Transverse colon (tissue), 4 donors: ENCODE measurements around the gene GAGE10. TPM values are rescaled to one million over a fixed set of nuclear protein-coding genes. Genes with fewer than 3 reads are reported as not detected.

ENCODE experiments used
- DNase-seq: peaks from one replicate; pipeline ENCODE4 v3.0.0-alpha.2; 2019
- H3K27ac ChIP-seq, 4 donors: fragments of 200-600 bp; sonication (generic); 2 replicates each; pipeline ENCODE4 v1.5.1; 2016 to 2018; ENCODE audit warnings: inconsistent platforms in 4 of 4
- H3K27me3 ChIP-seq: fragments of 200-600 bp; sonication (generic); 2 replicates; pipeline ENCODE4 v1.5.1; 2017; ENCODE audit warnings: inconsistent platforms
- H3K36me3 ChIP-seq, 4 donors: fragments of 200-600 bp; sonication (generic); 2 replicates each; pipeline ENCODE4 v1.5.1; 2017 to 2019; ENCODE audit warnings: inconsistent platforms in 4 of 4
- H3K4me1 ChIP-seq, 4 donors: fragments of 200-600 bp; sonication (generic); 2 replicates each; pipeline ENCODE4 v1.5.1; 2017 to 2020; ENCODE audit warnings: inconsistent platforms in 4 of 4
- H3K4me3 ChIP-seq, 4 donors: fragments of 200-600 bp; sonication (generic); 1 replicate in 1 of 4; 2 replicates in 3 of 4; pipeline versions ENCODE4 v1.5.1 to v1.6.1; 2017 to 2019; ENCODE audit warnings: inconsistent platforms in 4 of 4
- H3K9me3 ChIP-seq, 2 donors: fragments of 200-600 bp; sonication (generic); 2 replicates each; pipeline ENCODE4 v1.5.1; 2017 to 2019; ENCODE audit warnings: inconsistent platforms in 2 of 2
- EP300 ChIP-seq: sonication (generic); formaldehyde crosslinking; IDR thresholded peaks from one replicate; pipeline ENCODE4 v1.6.1; 2017; ENCODE audit warnings: antibody characterized with exemption, low read depth
- POLR2A ChIP-seq: fragments of 450-650 bp; IDR thresholded peaks from one replicate; pipeline ENCODE4 v1.6.1; 2016; ENCODE audit warnings: antibody characterized with exemption, mild to moderate bottlenecking, moderate library complexity
- POLR2AphosphoS5 ChIP-seq, 3 donors: sonication (generic); formaldehyde crosslinking; IDR thresholded peaks; one replicate each; pipeline ENCODE4 v1.6.1; 2016; ENCODE audit warnings: antibody characterized with exemption in 3 of 3
- whole genome bisulfite sequencing, 2 donors: methylation state at CpG; one replicate each; pipeline ENCODE4 v1.1.5; 2018; ENCODE audit warnings: low coverage in 1 of 2; 5-methylcytosine and 5-hydroxymethylcytosine counted together
- in situ Hi-C, 4 donors: fragments of 200-750 bp; cut with MboI; loops; one replicate each; pipeline versions ENCODE4 v1.15.0 to v1.15.1; 2017; ENCODE audit warnings: low sequenced_read_pairs in 3 of 4, low pct_ligation_motif_present in 1 of 4, low pct_unique_long_range_greater_than_20kb in 1 of 4
- intact Hi-C: fragments of 100-400 bp; cut with DNase I; formaldehyde crosslinking; loops from one replicate; pipeline ENCODE4 v1.15.1; 2023; ENCODE audit warnings: low total_unique reads
- total RNA-seq, 4 donors: library from RNA; depleted of rRNA; stranded (reverse); fragments of >200 nt; gene quantifications; one replicate each; pipeline ENCODE4 v1.1.0, GENCODE V29; 2016
- TF ChIP-seq, protein P1 (sequence below), 5 experiments: fragments of 200-600 bp in 3 of 5; fragments of 450-650 bp in 2 of 5; sonication (generic) in 3 of 5; IDR thresholded peaks; 1 replicate in 2 of 5; 2 replicates in 3 of 5; pipeline ENCODE4 v1.5.1; 2016 to 2017; ENCODE audit warnings: antibody characterized with exemption in 5 of 5, inconsistent platforms in 3 of 5, mild to moderate bottlenecking in 2 of 5, moderate library complexity in 1 of 5

GAGE10 gene, protein sequence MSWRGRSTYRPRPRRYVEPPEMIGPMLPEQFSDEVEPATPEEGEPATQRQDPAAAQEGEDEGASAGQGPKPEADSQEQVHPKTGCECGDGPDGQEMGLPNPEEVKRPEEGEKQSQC
- not detected for total RNA-seq

DNA sequence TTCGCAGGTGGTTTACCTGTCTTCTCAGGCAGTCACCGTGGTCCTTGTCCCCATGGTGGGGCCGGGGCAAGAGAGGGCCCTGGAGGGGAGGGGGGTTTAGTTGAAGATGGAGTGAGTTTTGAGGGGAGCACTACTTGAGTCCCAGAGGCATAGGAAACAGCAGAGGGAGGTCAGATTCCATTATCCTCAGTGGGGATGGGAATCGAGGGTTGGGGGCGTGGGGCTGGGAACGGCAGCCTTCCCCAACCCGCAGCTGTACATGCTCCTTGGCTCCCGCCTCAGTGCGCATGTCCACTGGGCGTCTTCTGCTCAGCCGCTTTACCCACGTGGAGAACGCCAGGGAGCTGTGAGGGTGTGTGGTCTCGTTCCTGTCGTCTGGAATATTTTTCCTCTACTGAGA lies at the start of gene GAGE10:
Gene GAGE10 (plus strand): TSS at position 301 of the 400 bp plus-strand sequence. CDS start 1,214 bp downstream, outside the sequence.
- no peaks in the 10 kb centered on the region for H3K36me3 ChIP-seq
- H3K27me3 ChIP-seq = no peaks in the 10 kb centered on the region
- no peaks in the 10 kb centered on the region for H3K4me1 ChIP-seq
- no peak within 1 kb of the TSS for H3K4me3 ChIP-seq
- H3K27ac ChIP-seq = no peak within 1 kb of the TSS
- TF ChIP-seq, protein P1, sequence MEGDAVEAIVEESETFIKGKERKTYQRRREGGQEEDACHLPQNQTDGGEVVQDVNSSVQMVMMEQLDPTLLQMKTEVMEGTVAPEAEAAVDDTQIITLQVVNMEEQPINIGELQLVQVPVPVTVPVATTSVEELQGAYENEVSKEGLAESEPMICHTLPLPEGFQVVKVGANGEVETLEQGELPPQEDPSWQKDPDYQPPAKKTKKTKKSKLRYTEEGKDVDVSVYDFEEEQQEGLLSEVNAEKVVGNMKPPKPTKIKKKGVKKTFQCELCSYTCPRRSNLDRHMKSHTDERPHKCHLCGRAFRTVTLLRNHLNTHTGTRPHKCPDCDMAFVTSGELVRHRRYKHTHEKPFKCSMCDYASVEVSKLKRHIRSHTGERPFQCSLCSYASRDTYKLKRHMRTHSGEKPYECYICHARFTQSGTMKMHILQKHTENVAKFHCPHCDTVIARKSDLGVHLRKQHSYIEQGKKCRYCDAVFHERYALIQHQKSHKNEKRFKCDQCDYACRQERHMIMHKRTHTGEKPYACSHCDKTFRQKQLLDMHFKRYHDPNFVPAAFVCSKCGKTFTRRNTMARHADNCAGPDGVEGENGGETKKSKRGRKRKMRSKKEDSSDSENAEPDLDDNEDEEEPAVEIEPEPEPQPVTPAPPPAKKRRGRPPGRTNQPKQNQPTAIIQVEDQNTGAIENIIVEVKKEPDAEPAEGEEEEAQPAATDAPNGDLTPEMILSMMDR (IDR thresholded peaks at IDR 0.05) = no peak
- TF ChIP-seq POLR2AphosphoS5 (IDR thresholded peaks at IDR 0.05) (no peak), POLR2A (no peak), EP300 (no peak)
- DNase-seq = no peak
- in situ Hi-C loops (no loop called here), intact Hi-C loops (no loop called here)
- WGBS, 2 donors = 83% methylated on average over 15 of the region's 15 CpGs; no CpG with 5 or more reads in 1 of the 2 donors
- no peaks in the 10 kb centered on the region for H3K9me3 ChIP-seq

DNA sequence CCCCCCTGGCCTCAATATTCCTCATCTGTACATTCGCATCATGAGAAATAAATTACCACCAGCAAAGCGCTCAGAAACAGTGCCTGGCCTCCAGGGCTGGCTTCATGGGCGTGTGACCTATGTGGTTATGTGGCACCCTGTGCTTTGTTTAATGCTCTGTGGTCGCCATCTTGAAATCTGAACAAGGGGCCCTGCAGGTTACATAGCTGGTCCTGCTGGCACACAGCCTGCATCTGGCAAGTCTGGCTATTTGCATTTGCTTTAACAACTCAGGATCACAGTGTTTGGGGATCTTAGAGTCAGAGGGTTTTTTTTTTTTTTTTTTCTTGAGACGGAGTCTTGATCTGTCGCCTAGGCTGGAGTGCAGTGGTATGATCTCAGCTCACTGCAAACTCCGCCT lies 48.8 kb upstream of the GAGE10 start:
- 83% methylated on average over 7 of the region's 7 CpGs; no CpG with 5 or more reads in 1 of the 2 donors for WGBS, 2 donors
- Histone ChIP-seq H3K36me3 (no peaks in the 10 kb centered on the region), H3K4me1 (no peaks in the 10 kb centered on the region), H3K27ac (no peak overlapping the region), H3K9me3 (no peaks in the 10 kb centered on the region), H3K27me3 (no peaks in the 10 kb centered on the region), H3K4me3 (no peak overlapping the region)
- intact Hi-C loops (no loop called here), in situ Hi-C loops (no loop called here)
- TF ChIP-seq, protein P1 (IDR thresholded peaks at IDR 0.05) = no peak
- TF ChIP-seq EP300 (no peak), POLR2A (no peak), POLR2AphosphoS5 (IDR thresholded peaks at IDR 0.05) (no peak)
- no peak for DNase-seq

DNA sequence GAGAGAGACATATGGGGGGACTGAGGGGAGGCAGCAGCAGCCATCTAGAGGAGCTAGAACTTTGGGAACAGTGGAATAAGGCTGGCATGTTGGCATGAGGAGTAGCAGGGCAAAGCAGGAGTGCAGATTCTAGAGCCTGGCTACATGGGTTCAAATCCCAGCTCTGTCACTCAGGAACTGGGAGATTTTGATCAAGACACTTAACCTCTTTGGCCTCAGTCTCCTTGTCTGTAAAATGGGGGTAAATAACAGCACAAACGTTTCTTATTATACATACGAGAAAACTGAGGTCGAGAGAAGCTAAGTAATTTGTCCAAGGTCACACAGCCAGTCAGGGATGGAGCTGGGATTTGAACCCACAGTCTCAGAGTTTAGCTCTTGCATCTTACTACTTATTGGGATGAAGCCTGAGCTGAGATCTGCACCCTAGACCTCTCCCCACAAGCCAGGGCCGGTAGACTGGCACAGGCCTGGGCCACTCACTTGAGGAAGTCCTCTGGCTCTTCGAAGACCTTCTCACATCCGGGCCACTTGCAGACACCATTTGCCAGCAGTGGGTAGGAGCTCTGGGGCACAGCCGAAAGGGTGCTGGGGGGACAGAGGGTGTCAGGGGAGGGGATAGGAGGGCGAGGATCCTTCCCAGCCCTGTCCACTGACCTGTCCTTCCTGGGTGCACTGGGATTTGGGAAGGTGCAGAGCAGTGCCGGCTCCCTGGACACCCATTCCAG lies 47.0 kb upstream of the GAGE10 start:
- in situ Hi-C loops (no loop called here), intact Hi-C loops (no loop called here)
- no peaks in the 10 kb centered on the region for H3K27me3 ChIP-seq
- no peaks in the 10 kb centered on the region for H3K9me3 ChIP-seq
- no peak overlapping the region for H3K4me3 ChIP-seq
- WGBS, 2 donors = 74% methylated on average over 9 of the region's 9 CpGs; no CpG with 5 or more reads in 1 of the 2 donors
- H3K36me3 ChIP-seq = no peaks in the 10 kb centered on the region
- H3K27ac ChIP-seq = no peak overlapping the region
- TF ChIP-seq POLR2A = no peak
- no peak for TF ChIP-seq POLR2AphosphoS5 (IDR thresholded peaks at IDR 0.05)
- TF ChIP-seq, protein P1 (IDR thresholded peaks at IDR 0.05) = no peak
- TF ChIP-seq EP300 = no peak
- H3K4me1 ChIP-seq = no peaks in the 10 kb centered on the region
- DNase-seq = no peak

DNA sequence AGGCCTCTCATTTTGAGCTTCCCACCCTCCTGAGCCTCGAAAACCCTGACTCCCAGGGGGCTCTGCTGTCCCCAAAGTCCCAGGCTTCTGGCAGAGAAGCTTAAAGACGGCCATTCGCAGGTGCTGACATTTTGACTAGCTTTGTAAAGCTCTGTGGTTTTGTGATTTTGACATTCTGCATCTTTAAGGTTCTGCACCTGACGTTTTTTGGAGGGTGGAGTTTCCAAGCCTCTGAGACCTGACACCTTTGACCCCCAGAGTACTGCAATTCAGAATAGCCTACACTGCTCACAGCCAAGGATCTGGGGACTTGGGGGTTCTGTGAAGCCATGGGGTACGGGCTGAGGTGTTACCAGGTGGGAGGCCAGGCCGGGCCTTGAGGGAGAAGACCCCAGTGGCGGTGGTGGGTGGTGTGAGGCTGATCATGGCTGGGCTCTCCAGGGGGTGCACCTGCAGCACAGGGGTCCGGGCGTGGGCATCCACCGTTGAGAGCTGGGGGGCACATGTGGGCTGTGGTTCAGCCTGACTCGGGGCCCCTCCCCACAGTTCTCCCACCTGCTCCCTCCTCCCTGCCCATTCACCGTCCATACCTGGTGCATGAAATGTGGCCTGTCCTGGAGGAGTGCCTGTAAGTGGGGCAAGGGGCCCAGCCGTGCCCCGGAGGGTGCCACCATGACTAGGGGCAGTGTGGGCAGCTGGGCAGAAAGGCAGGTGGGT lies 46.2 kb upstream of the GAGE10 start:
- no peak for DNase-seq
- no peaks in the 10 kb centered on the region for H3K36me3 ChIP-seq
- H3K4me1 ChIP-seq = no peaks in the 10 kb centered on the region
- intact Hi-C loops (no loop called here), in situ Hi-C loops (no loop called here)
- 78% methylated on average over 14 of the region's 14 CpGs; no CpG with 5 or more reads in 1 of the 2 donors for WGBS, 2 donors
- no peaks in the 10 kb centered on the region for H3K27me3 ChIP-seq
- TF ChIP-seq POLR2A (no peak), EP300 (no peak), POLR2AphosphoS5 (IDR thresholded peaks at IDR 0.05) (no peak)
- TF ChIP-seq, protein P1 (IDR thresholded peaks at IDR 0.05) = no peak
- H3K9me3 ChIP-seq = no peaks in the 10 kb centered on the region
- no peak overlapping the region for H3K27ac ChIP-seq
- no peak overlapping the region for H3K4me3 ChIP-seq
